ENCODE measurements around the gene SOWAHA.

DNA sequence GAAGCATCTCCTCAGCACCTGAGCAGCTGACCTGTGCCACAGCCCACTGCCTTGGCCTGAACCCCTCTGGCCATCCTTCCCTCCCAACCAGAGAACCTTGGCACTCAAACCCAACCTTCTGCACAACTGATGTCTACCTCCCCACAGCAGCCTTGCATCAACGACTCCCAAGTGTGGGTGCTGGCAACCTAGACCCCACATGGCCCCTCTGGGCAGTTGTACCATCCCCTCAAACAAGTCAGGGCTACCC lies 46.4 kb upstream of the SOWAHA start:
- TF ChIP-seq ZNF274 (IDR thresholded peaks at IDR 0.05; ENCODE audit: low read depth, low read length): no peak
- no peak for TF ChIP-seq YY1 (IDR thresholded peaks at IDR 0.05; ENCODE audit: insufficient read depth, insufficient read length)
